ENCODE data around the gene CIART. TPM values are rescaled to one million over a fixed set of nuclear protein-coding genes. Genes with fewer than 3 reads are reported as not detected.
A peak's percentile ranks its signal among the peaks of the same experiment; 100 is the strongest.

CIART gene
- total and polyA plus RNA-seq, 5 donors: 5.5 to 20.4 (median 11.6) TPM

DNA sequence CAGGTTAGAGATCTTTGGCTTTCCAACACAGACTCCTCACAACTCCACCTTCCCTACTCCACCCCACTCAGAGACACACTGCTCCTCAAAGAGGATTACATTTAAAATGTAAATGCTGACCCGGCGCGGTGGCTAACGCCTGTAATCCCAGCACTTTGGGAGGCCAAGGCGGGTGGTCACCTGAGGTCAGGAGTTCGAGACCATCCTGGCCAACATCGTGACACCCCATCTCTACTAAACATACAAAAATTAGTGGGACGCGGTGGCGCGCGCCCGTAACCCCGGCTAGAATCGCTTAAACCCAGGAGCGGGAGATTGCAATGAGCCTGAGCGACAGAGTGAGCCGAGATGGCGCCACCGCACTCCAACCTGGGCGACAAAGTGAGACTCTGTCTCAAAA is 44.6 kb upstream of the CIART start:
- H3K4me1 ChIP-seq (ENCODE audit: control insufficient read depth, insufficient read depth, low read length): peaks cover 2% of the 10 kb centered on the region
- no peak overlapping the region for H3K4me3 ChIP-seq (ENCODE audit: low read length)
- intact Hi-C loops (cut with DNase I): no loop called here
- no peaks in the 10 kb centered on the region for H3K9me3 ChIP-seq (ENCODE audit: control insufficient read depth, low read length)
- DNase-seq: peak in 1 of 3 donors; percentile 40
- H3K27ac ChIP-seq (ENCODE audit: low read length): no peak overlapping the region
- no peaks in the 10 kb centered on the region for H3K27me3 ChIP-seq (ENCODE audit: control insufficient read depth, insufficient read depth)
- no peak for ATAC-seq
- 93% methylated on average over 21 of the region's 21 CpGs for WGBS

DNA sequence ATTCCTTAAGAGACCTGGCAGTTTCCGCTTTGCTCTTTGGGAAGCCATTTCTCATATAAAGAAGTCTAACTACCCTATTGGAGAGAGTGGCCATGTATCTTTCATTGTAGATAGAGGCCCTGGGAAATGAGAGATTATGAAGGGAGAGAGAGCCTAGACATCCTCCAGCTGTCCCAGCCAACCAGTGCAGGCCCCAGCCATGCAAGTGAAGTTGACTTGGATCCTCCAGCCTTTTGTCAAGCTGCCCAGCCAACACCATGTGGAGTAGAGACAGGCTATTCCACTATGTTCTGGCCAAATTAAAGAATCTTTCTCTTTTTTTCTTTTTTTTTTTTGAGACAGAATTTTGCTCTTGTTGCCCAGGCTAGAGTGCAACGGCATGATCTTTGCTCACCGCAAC is 39.4 kb upstream of the CIART start:
- no peaks in the 10 kb centered on the region for H3K27me3 ChIP-seq (ENCODE audit: control insufficient read depth, insufficient read depth)
- WGBS: 69% methylated on average over 3 of the region's 3 CpGs
- H3K4me3 ChIP-seq (ENCODE audit: low read length): no peak overlapping the region
- no peak overlapping the region for H3K27ac ChIP-seq (ENCODE audit: low read length)
- intact Hi-C loops (cut with DNase I): no loop called here
- H3K9me3 ChIP-seq (ENCODE audit: control insufficient read depth, low read length): no peaks in the 10 kb centered on the region
- no peaks in the 10 kb centered on the region for H3K4me1 ChIP-seq (ENCODE audit: control insufficient read depth, insufficient read depth, low read length)
- ATAC-seq (peak; percentile 34 to 75), DNase-seq (peak in 2 of 3 donors; percentile 78 to 80)

DNA sequence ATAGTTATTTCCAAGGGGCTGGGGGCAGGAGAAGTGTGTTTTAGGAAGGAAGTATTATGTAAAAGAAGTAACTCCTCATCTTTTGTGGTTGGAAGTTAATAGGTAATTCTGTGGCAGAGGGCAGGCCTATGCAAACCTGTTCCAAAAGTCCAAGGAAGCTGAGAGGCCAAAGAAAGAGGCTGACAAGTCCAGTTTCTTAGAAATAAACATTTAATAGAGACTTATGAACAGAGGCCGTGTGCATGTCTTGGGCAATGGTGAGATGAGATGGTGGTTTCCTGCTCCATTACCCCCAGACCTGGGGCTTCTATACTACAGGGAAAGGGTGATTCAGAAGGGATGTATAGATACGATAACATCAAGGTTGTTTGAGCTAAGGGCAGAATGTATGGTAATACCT is 32.4 kb upstream of the CIART start:
- H3K9me3 ChIP-seq (ENCODE audit: control insufficient read depth, low read length): no peaks in the 10 kb centered on the region
- 83% methylated on average over 2 of the region's 2 CpGs for WGBS
- intact Hi-C loops (cut with DNase I): loop anchor here in 1 of 4 donors (10.0 kb wide), 1 partner anchor 75 kb away; the partner anchor contains the start of gene PRPF3

DNA sequence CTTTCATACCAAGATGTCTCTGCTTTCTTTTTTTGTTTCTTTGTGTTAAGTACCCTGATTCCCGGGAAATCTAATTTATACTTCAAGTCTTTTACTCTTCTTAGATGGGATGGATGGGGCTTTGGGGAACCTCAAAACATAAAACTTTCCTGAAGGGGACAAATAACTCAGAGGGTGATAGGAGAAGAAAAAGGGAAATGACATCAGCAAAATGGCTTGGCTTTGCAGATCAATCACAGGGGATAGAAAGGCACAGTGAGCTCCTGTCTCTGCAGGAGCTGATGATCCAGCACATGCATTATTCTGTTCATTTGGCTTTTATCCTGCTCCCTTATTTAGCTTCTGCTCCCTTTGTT is 26.2 kb upstream of the CIART start:
- no peak overlapping the region for H3K4me3 ChIP-seq (ENCODE audit: low read length)
- H3K27ac ChIP-seq (ENCODE audit: low read length): peak overlapping the region; percentile 33
- intact Hi-C loops (cut with DNase I): loop anchor here in 3 of 4 donors (1.0 to 10.0 kb wide), 3 partner anchors 25 to 69 kb away; partner anchors contain the start of gene PRPF3 (in 1 of the 3)
- peaks cover 2% of the 10 kb centered on the region for H3K4me1 ChIP-seq (ENCODE audit: control insufficient read depth, insufficient read depth, low read length)
- no peaks in the 10 kb centered on the region for H3K9me3 ChIP-seq (ENCODE audit: control insufficient read depth, low read length)
- DNase-seq (no peak), ATAC-seq (no peak)
- H3K27me3 ChIP-seq (ENCODE audit: control insufficient read depth, insufficient read depth): no peaks in the 10 kb centered on the region
- WGBS: 5% methylated on average over 1 of the region's 1 CpG

More for the DNA sequence above, 32.4 kb upstream of the CIART start:
- no peaks in the 10 kb centered on the region for H3K4me1 ChIP-seq (ENCODE audit: control insufficient read depth, insufficient read depth, low read length)
- H3K4me3 ChIP-seq (ENCODE audit: low read length): no peak overlapping the region
- H3K27ac ChIP-seq (ENCODE audit: low read length): no peak overlapping the region
- H3K27me3 ChIP-seq (ENCODE audit: control insufficient read depth, insufficient read depth): no peaks in the 10 kb centered on the region
- ATAC-seq: no peak
- DNase-seq: no peak

DNA sequence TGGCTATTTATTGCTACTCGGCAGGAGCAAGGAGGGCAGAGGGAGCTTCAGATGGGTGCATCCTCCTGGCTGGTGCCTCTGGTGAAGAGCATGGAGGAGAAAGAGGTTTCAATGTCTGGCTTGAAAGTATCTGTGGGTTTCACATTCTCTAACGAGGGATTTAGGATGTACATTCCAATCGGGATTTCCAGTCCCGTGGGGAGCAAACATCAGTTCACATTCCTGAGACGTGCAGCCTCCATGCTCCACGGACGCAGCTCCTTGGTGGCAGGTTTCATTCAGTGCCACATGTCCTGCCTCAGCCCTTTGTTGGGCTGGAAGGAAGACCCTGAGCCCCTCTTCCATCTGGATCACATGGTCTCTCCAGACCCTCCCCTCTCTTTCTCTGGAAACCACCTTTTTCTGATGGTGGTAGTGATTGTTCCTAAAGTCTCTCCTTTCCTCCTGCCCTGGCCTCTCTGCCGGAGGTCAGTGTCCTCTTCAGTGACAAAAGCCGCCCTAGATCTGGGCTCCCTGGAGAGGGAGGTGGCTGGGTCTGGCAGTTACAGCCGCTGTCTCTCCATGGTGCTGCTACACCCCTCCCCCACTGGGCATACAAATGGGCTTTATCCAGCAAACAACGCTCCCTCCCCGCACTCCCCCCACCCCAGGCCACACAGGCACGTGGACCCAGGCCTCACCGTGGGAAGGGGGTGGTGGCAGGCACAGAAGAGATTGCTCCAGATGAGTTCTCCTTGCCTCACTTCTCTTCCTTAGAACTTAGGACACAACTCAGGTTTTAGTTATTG is 25.6 kb upstream of the CIART start:
- ATAC-seq (no peak), DNase-seq (no peak)
- Histone ChIP-seq H3K9me3 (ENCODE audit: control insufficient read depth, low read length) (no peaks in the 10 kb centered on the region), H3K27me3 (ENCODE audit: control insufficient read depth, insufficient read depth) (no peaks in the 10 kb centered on the region), H3K4me1 (ENCODE audit: control insufficient read depth, insufficient read depth, low read length) (peaks cover 2% of the 10 kb centered on the region), H3K4me3 (ENCODE audit: low read length) (no peak overlapping the region), H3K27ac (ENCODE audit: low read length) (peak overlapping the region; percentile 33)
- intact Hi-C loops (cut with DNase I): loop anchor here in 3 of 4 donors (1.0 to 10.0 kb wide), 3 partner anchors 24 to 68 kb away; partner anchors contain the start of gene PRPF3 (in 1 of the 3)
- WGBS: 25% methylated on average over 14 of the region's 14 CpGs

DNA sequence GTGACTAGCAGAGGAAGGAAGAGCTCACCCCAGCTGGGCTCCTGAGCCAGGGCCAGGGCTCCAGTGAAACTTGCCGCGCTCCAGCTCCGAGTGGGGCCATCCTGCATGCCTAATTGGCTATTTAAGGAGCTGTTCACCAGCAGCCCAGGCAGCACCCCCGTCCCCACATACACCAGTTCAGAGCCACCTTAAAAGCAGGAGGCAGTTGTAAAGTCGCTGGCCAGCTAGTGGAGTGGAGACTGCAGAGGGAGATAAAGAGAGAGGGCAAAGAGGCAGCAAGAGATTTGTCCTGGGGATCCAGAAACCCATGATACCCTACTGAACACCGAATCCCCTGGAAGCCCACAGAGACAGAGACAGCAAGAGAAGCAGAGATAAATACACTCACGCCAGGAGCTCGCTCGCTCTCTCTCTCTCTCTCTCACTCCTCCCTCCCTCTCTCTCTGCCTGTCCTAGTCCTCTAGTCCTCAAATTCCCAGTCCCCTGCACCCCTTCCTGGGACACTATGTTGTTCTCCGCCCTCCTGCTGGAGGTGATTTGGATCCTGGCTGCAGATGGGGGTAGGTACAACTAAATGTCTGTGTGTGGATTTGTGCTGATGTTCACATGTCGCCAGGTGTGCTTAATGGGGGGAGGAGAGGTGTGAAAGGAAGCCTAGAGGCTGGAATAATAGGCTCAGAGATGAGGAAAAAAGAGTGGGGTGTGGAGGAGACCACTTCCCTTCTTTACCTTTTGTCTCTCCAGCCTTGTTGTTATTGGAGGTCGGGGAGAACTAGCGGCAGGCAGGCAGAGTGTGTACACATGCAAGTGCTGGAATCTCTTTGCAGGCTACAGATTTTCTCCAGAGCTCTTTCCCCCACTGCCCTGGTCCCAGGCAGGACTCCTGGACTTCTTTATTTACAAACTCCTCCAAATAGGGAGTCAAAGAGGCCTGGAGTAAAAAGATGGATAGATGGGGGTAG is 24.4 kb upstream of the CIART start, which contains the start of gene CA14:
TSS of gene CA14 (plus strand) at position 151 of the 962 bp plus-strand sequence. CDS start at position 506, 355 bp downstream.
- H3K9me3 ChIP-seq (ENCODE audit: control insufficient read depth, low read length): no peaks in the 10 kb centered on the region
- peaks cover 2% of the 10 kb centered on the region for H3K4me1 ChIP-seq (ENCODE audit: control insufficient read depth, insufficient read depth, low read length)
- peak within 1 kb of the TSS; percentile 57 for H3K27ac ChIP-seq (ENCODE audit: low read length)
- 35% methylated on average over 13 of the region's 13 CpGs for WGBS
- H3K4me3 ChIP-seq (ENCODE audit: low read length): peak within 1 kb of the TSS; percentile 45
- intact Hi-C loops (cut with DNase I): loop anchor here in 2 of 4 donors (2.0 to 10.0 kb wide), 2 partner anchors 23 to 67 kb away; partner anchors contain the start of gene PRPF3 (in 1 of the 2)
- ATAC-seq (peak in 1 of 2 donors; percentile 21), DNase-seq (peak in 2 of 3 donors; percentile 64 to 72)
- no peaks in the 10 kb centered on the region for H3K27me3 ChIP-seq (ENCODE audit: control insufficient read depth, insufficient read depth)

DNA sequence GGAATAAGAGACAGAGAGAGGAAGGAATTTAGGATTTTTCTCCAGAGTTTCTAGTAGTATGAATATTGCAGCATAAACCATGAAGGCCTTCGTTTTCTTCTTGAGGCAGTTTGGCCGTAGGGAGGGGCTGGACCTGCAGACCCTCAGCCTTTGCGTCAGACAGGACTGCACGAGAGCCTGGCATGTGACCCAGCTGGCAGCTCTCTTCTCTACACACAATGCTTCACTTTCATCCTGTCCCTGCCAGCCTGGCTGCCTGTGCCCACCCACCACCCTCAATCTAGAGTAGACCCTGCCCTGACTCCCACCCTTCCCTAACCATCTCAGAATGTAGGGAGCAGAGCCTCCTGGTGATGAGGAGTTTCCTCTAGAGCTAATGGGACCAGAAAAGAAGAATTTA is 23.1 kb upstream of the CIART start:
- DNase-seq (peak in 1 of 3 donors; percentile 60), ATAC-seq (peak; percentile 14 to 20)
- Histone ChIP-seq H3K27ac (ENCODE audit: low read length) (peak overlapping the region; percentile 9), H3K4me1 (ENCODE audit: control insufficient read depth, insufficient read depth, low read length) (peaks cover 2% of the 10 kb centered on the region), H3K27me3 (ENCODE audit: control insufficient read depth, insufficient read depth) (no peaks in the 10 kb centered on the region), H3K4me3 (ENCODE audit: low read length) (no peak overlapping the region), H3K9me3 (ENCODE audit: control insufficient read depth, low read length) (no peaks in the 10 kb centered on the region)
- intact Hi-C loops (cut with DNase I): loop anchor here in 1 of 4 donors (10.0 kb wide), 1 partner anchor 66 kb away; the partner anchor contains the start of gene PRPF3
- 51% methylated on average over 4 of the region's 4 CpGs for WGBS

DNA sequence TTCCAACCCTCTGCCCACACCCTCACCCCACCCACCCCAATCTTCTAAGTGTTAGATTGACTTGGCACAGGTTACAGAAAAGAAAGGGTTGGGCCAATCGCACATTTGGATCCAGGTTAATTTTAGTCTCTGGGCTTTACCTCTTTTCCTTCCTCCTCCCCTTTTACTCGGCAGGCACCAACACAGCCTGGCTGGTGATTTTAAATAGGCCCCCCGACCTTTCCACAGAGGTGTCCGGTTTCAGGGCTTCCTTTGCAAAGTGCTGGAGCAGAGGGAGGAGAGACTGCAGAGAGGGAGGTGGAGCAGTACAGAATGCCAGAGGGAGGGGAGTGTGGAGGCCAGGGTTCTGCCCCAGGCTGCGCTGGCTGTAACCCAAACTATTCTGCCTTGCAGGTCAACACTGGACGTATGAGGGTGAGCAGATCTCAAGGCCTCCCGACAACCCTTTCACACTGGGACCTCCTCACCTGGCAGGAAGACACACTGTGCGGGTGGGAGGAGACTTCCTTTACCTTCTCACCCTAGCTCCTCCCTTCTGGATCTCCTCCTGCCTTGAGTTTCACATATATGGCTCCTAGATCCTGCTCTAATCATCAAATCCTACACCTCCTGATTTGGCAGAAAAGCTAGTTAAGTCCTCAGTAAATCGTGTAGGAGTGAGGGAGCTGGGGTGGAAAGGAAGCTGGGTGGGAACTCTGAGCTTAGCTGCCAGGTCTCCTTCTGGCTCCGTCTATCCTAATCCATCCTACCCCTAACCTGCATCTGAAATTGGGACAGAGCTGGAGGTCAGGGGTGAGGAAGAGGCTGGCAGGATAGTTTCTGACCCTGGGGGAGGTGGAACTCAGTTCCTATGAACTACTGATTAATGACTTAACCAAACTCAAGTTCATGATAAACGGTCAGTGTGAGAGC is 22.3 kb upstream of the CIART start:
- WGBS: 17% methylated on average over 11 of the region's 11 CpGs
- peaks cover 2% of the 10 kb centered on the region for H3K4me1 ChIP-seq (ENCODE audit: control insufficient read depth, insufficient read depth, low read length)

DNA sequence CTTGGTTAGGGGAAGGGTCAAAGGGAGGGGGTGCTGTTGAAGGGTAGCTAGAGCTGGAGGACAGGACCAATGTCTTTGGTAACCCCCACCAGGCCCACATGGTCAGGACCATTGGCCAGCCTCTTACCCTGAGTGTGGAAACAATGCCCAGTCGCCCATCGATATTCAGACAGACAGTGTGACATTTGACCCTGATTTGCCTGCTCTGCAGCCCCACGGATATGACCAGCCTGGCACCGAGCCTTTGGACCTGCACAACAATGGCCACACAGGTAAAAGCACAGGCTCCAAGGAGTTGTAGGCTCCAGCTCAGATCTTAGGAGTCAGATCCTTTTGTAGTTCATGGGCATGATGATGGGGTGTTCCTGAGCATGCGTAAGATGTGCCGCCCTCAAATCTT is 21.0 kb upstream of the CIART start:
- no peaks in the 10 kb centered on the region for H3K9me3 ChIP-seq (ENCODE audit: control insufficient read depth, low read length)
- H3K4me1 ChIP-seq (ENCODE audit: control insufficient read depth, insufficient read depth, low read length): no peaks in the 10 kb centered on the region
- DNase-seq: no peak
- H3K27ac ChIP-seq (ENCODE audit: low read length): no peak overlapping the region
- WGBS: 86% methylated on average over 6 of the region's 6 CpGs
- no peaks in the 10 kb centered on the region for H3K27me3 ChIP-seq (ENCODE audit: control insufficient read depth, insufficient read depth)
- intact Hi-C loops (cut with DNase I): no loop called here
- no peak overlapping the region for H3K4me3 ChIP-seq (ENCODE audit: low read length)
- no peak for ATAC-seq

More for the DNA sequence above, 22.3 kb upstream of the CIART start:
- Histone ChIP-seq H3K9me3 (ENCODE audit: control insufficient read depth, low read length) (no peaks in the 10 kb centered on the region), H3K27me3 (ENCODE audit: control insufficient read depth, insufficient read depth) (no peaks in the 10 kb centered on the region), H3K4me3 (ENCODE audit: low read length) (no peak overlapping the region), H3K27ac (ENCODE audit: low read length) (peak overlapping the region; percentile 9)
- intact Hi-C loops (cut with DNase I): loop anchor here in 1 of 4 donors (10.0 kb wide), 1 partner anchor 65 kb away; the partner anchor contains the start of gene PRPF3
- ATAC-seq (peak; percentile 48 to 65), DNase-seq (peak in 2 of 3 donors; percentile 64 to 65)

Data from right cardiac atrium (tissue), 5 donors.